ENCODE data around the gene KCTD12. TPM values are rescaled to one million over a fixed set of nuclear protein-coding genes. Genes with fewer than 3 reads are reported as not detected.

The KCTD12 gene
- total RNA-seq, 1 experiment from 2014 or later = 5.4 TPM

DNA sequence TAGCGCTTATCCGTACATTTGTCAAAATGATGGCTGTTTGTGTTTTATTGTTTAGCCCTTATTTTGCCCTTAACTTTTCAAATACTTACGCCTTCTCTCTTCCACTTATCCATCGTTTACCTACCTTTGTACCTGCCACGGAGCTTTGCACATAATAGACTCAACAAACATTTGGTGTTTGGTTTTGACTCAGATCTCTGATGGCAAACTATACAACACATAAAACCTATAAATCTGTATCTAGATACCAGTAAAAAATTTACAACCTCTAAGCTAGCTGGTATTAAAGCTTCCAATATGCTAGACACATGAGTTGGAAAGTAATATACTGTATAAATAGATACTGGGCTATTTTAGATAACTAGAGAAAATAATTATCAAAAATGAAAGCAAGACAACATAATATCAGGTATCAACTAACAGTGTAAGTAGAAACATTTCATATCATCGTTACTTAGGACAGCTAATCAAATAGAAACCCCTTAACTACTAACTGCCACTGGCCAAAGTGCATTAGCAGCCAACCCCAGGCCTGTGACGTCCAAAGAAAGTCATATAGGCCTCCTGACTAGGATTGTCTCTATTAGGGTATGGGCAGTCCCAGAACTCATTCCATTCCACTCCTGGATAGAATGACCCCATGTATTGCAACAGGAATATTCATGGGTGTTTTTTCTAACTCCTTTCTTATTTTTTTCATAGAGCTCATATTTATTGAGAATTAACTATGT, 53.8 kb downstream of the KCTD12 start:
- DNase-seq (ENCODE audit: low read depth) = no peak
- in situ Hi-C loops (cut with HindIII; ENCODE audit: low pct_unique_long_range_greater_than_20kb, low sequenced_read_pairs) = no loop called here

DNA sequence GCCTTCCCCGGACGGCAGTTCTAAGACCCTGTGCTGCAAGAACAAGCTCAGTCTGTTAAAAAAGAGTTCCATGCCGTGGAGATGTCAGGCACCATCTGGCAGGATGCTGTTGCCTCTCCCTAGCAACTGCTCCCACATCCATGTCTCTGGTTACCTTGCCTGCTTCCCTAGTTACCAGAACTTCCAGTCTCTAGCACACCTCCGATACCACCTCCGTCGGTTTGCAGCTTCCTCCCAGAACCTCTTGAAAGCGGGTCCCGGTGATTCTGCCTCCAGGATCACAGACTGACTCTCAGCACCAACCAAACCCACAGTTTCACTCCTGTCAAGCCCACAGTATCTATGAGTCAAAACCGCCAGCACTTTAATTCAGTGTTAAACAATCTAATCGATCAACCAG, 55.4 kb downstream of the KCTD12 start:
- in situ Hi-C loops (cut with HindIII; ENCODE audit: low pct_unique_long_range_greater_than_20kb, low sequenced_read_pairs) = no loop called here
- no peak for DNase-seq (ENCODE audit: low read depth)

Other genes with a start within 250 kb of the KCTD12 start
- gene ACOD1, start 62.1 kb upstream of the KCTD12 start, total RNA-seq (2014; rRNA removed; shearing (Covaris generic); ENCODE audit: low replicate concordance) = not detected in 2 replicates
- gene CLN5, start 105.7 kb upstream of the KCTD12 start, total RNA-seq (2014; rRNA removed; shearing (Covaris generic); ENCODE audit: low replicate concordance) = 9.3 and 14.1 TPM in 2 replicates
- gene FBXL3, start 140.8 kb upstream of the KCTD12 start, total RNA-seq (2014; rRNA removed; shearing (Covaris generic); ENCODE audit: low replicate concordance) = 20.1 and 32.2 TPM in 2 replicates

Measured in Caki2 (cell line).